Spleen (tissue), 11 donors: ENCODE data around the gene NXPH3. TPM values are rescaled to one million over a fixed set of nuclear protein-coding genes. Genes with fewer than 3 reads are reported as not detected.

Experiments
- DNase-seq: peaks from one replicate; pipeline ENCODE4 v3.0.0-alpha.2; 2020
- H3K27ac ChIP-seq, 8 donors: fragments of 200-600 bp; sonication (generic) in 7 of 8; 1 replicate in 4 of 8; 2 replicates in 4 of 8; pipeline versions ENCODE4 v1.5.0 to v1.8.0; 2016 to 2021; ENCODE audit warnings: inconsistent platforms in 4 of 8, mild to moderate bottlenecking in 4 of 8, moderate library complexity in 1 of 8
- H3K27me3 ChIP-seq, 7 donors: fragments of 200-600 bp; sonication (generic) in 6 of 7; replicated peaks in 1 of 7; 1 replicate in 4 of 7; 2 replicates in 3 of 7; pipeline versions ENCODE4 v1.5.0 to v1.8.0; 2016 to 2021; ENCODE audit warnings: inconsistent platforms in 3 of 7, mild to moderate bottlenecking in 1 of 7
- H3K36me3 ChIP-seq, 6 donors: fragments of 200-600 bp; sonication (generic) in 5 of 6; 1 replicate in 4 of 6; 2 replicates in 2 of 6; pipeline versions ENCODE4 v1.5.0 to v1.8.0; 2016 to 2021; ENCODE audit warnings: inconsistent platforms in 2 of 6
- H3K4me1 ChIP-seq, 6 donors: fragments of 200-600 bp; sonication (generic) in 5 of 6; 1 replicate in 3 of 6; 2 replicates in 3 of 6; pipeline versions ENCODE4 v1.5.0 to v1.8.0; 2016 to 2021; ENCODE audit warnings: inconsistent platforms in 3 of 6
- H3K4me3 ChIP-seq, 8 donors: fragments of 200-600 bp; sonication (generic) in 7 of 8; 1 replicate in 4 of 8; 2 replicates in 4 of 8; pipeline versions ENCODE4 v1.5.0 to v1.8.0; 2016 to 2021; ENCODE audit warnings: inconsistent platforms in 4 of 8, mild to moderate bottlenecking in 4 of 8, moderate library complexity in 2 of 8
- H3K9me3 ChIP-seq, 8 donors: fragments of 200-600 bp; sonication (generic) in 7 of 8; 1 replicate in 4 of 8; 2 replicates in 4 of 8; pipeline versions ENCODE4 v1.5.0 to v1.8.0; 2016 to 2021; ENCODE audit warnings: inconsistent platforms in 4 of 8
- CTCF ChIP-seq, 11 experiments: fragments of 200-600 bp in 7 of 11; fragments of 450-650 bp in 4 of 11; sonication (generic) in 4 of 11; IDR thresholded peaks in 8 of 11; conservative IDR thresholded peaks in 3 of 11; 1 replicate in 7 of 11; 2 replicates in 4 of 11; pipeline versions ENCODE4 v1.4.0 to v1.8.0; 2016 to 2021; ENCODE audit warnings: antibody characterized with exemption in 11 of 11, inconsistent platforms in 4 of 11, mild to moderate bottlenecking in 1 of 11
- POLR2A ChIP-seq, 3 donors: fragments of 450-650 bp; IDR thresholded peaks; one replicate each; pipeline ENCODE4 v1.5.1; 2017; ENCODE audit warnings: antibody characterized with exemption in 3 of 3, mild to moderate bottlenecking in 1 of 3
- POLR2AphosphoS5 ChIP-seq, 3 donors: sonication (generic); formaldehyde crosslinking; IDR thresholded peaks; one replicate each; pipeline ENCODE4 v1.5.1; 2017; ENCODE audit warnings: antibody characterized with exemption in 3 of 3
- WGBS, 5 donors: extraction: QIAGEN DNeasy Blood & Tissue Kit in 3 of 5; methylation state at CpG; one replicate each; pipeline versions ENCODE4 v1.1.5 to v1.1.7; 2013 to 2018; 5-methylcytosine and 5-hydroxymethylcytosine counted together
- intact Hi-C: fragments of 100-400 bp; cut with DNase I; formaldehyde crosslinking; loops from one replicate; pipeline ENCODE4 v1.15.0; 2023; ENCODE audit warnings: low total_unique reads
- polyA plus RNA-seq, 3 donors: library from polyadenylated mRNA; stranded (reverse); fragments of 200-250 nt; gene quantifications; one replicate each; pipeline ENCODE4 v1.2.1, GENCODE V29; 2013
- total RNA-seq, 7 donors: library from RNA; depleted of rRNA in 3 of 7; stranded (reverse); fragments of >200 nt in 3 of 7; fragmentation: NEBNext Ultra II Directional in 4 of 7; extraction: Animal tissue kit (Norgen Biotek cat#: 25700) in 4 of 7; gene quantifications; one replicate each; pipeline versions ENCODE4 v1.1.0 to v1.2.1, GENCODE V29; 2016 to 2021
- donor health status: healthy with polysubstance abuse.
- donor health status: DM: no; HTN: no; CAD: no; lungs with moderate emphysema.
- donor health status: DM: no; HTN: no; CAD: no.
- donor health status: Bipolar disorder and iron deficiency.
- donor health status: healthy.
- donor health status: DM: no; HTN: no; CAD: no.
- donor health status: DM: yes; HTN: yes; CAD: no.

NXPH3 gene
- total and polyA plus RNA-seq, 10 donors = 0.37 to 3.3 (median 1.4) TPM

GRCh38 chr17:49595328-49595727, 19.7 kb downstream of the NXPH3 start:
- DNase-seq = no peak
- intact Hi-C loops = no loop called here
- H3K36me3 ChIP-seq = peaks cover 3 to 92% (median 55%) of the 10 kb centered on the region in 6 donors
- no peak for TF ChIP-seq POLR2AphosphoS5 (IDR thresholded peaks at IDR 0.05)
- TF ChIP-seq POLR2A (IDR thresholded peaks at IDR 0.05) = no peak
- no peak for TF ChIP-seq CTCF (IDR thresholded peaks at IDR 0.05 in 8 of 11, conservative IDR thresholded peaks at IDR 0.05 in 3 of 11)
- no peaks in the 10 kb centered on the region for H3K9me3 ChIP-seq
- WGBS, 5 donors = 93 to 96% (median 94%) methylated on average over 4 of the region's 4 CpGs
- peaks cover 0 to 8% (median 3%) of the 10 kb centered on the region in 6 donors for H3K4me1 ChIP-seq
- no peak overlapping the region for H3K4me3 ChIP-seq
- H3K27ac ChIP-seq = no peak overlapping the region
- H3K27me3 ChIP-seq = no peaks in the 10 kb centered on the region

GRCh38 chr17:49595980-49596379, 20.3 kb downstream of the NXPH3 start:
- 87 to 94% (median 91%) methylated on average over 4 of the region's 4 CpGs for WGBS, 5 donors
- Histone ChIP-seq H3K27me3 (no peaks in the 10 kb centered on the region), H3K9me3 (no peaks in the 10 kb centered on the region), H3K4me1 (peaks cover 0 to 8% (median 3%) of the 10 kb centered on the region in 6 donors), H3K27ac (no peak overlapping the region), H3K4me3 (no peak overlapping the region), H3K36me3 (peaks cover 3 to 92% (median 59%) of the 10 kb centered on the region in 6 donors)
- no peak for TF ChIP-seq POLR2A (IDR thresholded peaks at IDR 0.05)
- TF ChIP-seq POLR2AphosphoS5 (IDR thresholded peaks at IDR 0.05) = no peak
- TF ChIP-seq CTCF (IDR thresholded peaks at IDR 0.05 in 8 of 11, conservative IDR thresholded peaks at IDR 0.05 in 3 of 11) = no peak
- intact Hi-C loops = no loop called here
- no peak for DNase-seq

- no peaks in the 10 kb centered on the region for H3K27me3 ChIP-seq
- TF ChIP-seq POLR2AphosphoS5 (IDR thresholded peaks at IDR 0.05) (no peak), CTCF (IDR thresholded peaks at IDR 0.05 in 8 of 11, conservative IDR thresholded peaks at IDR 0.05 in 3 of 11) (no peak), POLR2A (IDR thresholded peaks at IDR 0.05) (no peak)
- H3K9me3 ChIP-seq = no peaks in the 10 kb centered on the region
- no peak for DNase-seq
- intact Hi-C loops = no loop called here
- peaks cover 0 to 8% (median 3%) of the 10 kb centered on the region in 6 donors for H3K4me1 ChIP-seq
- no peak overlapping the region for H3K27ac ChIP-seq
- 89 to 96% (median 93%) methylated on average over 6 of the region's 6 CpGs for WGBS, 5 donors
- peaks cover 3 to 96% (median 63%) of the 10 kb centered on the region in 6 donors for H3K36me3 ChIP-seq
- H3K4me3 ChIP-seq = no peak overlapping the region
Measured at GRCh38 chr17:49596613-49597244, 21.1 kb downstream of the NXPH3 start.

GRCh38 chr17:49597436-49597835, 21.8 kb downstream of the NXPH3 start:
- Histone ChIP-seq H3K36me3 (peaks cover 3 to 100% (median 68%) of the 10 kb centered on the region in 6 donors), H3K9me3 (no peaks in the 10 kb centered on the region), H3K4me3 (no peak overlapping the region), H3K4me1 (peaks cover 0 to 8% (median 3%) of the 10 kb centered on the region in 6 donors), H3K27me3 (no peaks in the 10 kb centered on the region), H3K27ac (peak overlapping the region in 1 of 8 donors; percentile 13)
- intact Hi-C loops = no loop called here
- TF ChIP-seq POLR2AphosphoS5 (IDR thresholded peaks at IDR 0.05) (no peak), POLR2A (IDR thresholded peaks at IDR 0.05) (no peak), CTCF (IDR thresholded peaks at IDR 0.05 in 8 of 11, conservative IDR thresholded peaks at IDR 0.05 in 3 of 11) (no peak)
- DNase-seq = no peak
- 78 to 91% (median 88%) methylated on average over 4 of the region's 4 CpGs for WGBS, 5 donors
